Parathyroid adenoma (tissue), 2 donors: ENCODE results near the gene ADCY3.

Experiments
- H2AFZ ChIP-seq: fragments of 300-600 bp; sonication (generic); one replicate; pipeline ENCODE4 v1.7.0; 2017; ENCODE audit warnings: antibody characterized with exemption, mild to moderate bottlenecking
- H3K27ac ChIP-seq: fragments of 300-600 bp; sonication (generic); one replicate; pipeline ENCODE4 v1.7.0; 2017
- H3K27me3 ChIP-seq: fragments of 300-600 bp; sonication (generic); one replicate; pipeline ENCODE4 v1.7.0; 2017; ENCODE audit warnings: low read length; ENCODE audit not compliant: control insufficient read depth, insufficient read depth
- H3K36me3 ChIP-seq: fragments of 300-600 bp; sonication (generic); one replicate; pipeline ENCODE4 v1.7.0; 2017; ENCODE audit warnings: low read length; ENCODE audit not compliant: control insufficient read depth, insufficient read depth
- H3K4me1 ChIP-seq: fragments of 300-600 bp; sonication (generic); one replicate; pipeline ENCODE4 v1.7.0; 2017; ENCODE audit warnings: control low read depth
- H3K4me2 ChIP-seq: fragments of 300-600 bp; sonication (generic); one replicate; pipeline ENCODE4 v1.7.0; 2017; ENCODE audit warnings: low read length
- H3K4me3 ChIP-seq: fragments of 300-600 bp; sonication (generic); one replicate; pipeline ENCODE4 v1.7.0; 2017; ENCODE audit warnings: low read depth, low read length
- H3K79me2 ChIP-seq: fragments of 300-600 bp; sonication (generic); one replicate; pipeline ENCODE4 v1.7.0; 2017; ENCODE audit warnings: control low read depth
- H3K9ac ChIP-seq: fragments of 300-600 bp; sonication (generic); one replicate; pipeline ENCODE4 v1.7.0; 2017; ENCODE audit warnings: mild to moderate bottlenecking
- H3K9me3 ChIP-seq: fragments of 300-600 bp; sonication (generic); one replicate; pipeline ENCODE4 v1.7.0; 2017; ENCODE audit warnings: low read length; ENCODE audit not compliant: control insufficient read depth
- CTCF ChIP-seq: fragments of 300-600 bp; sonication (generic); IDR thresholded peaks from one replicate; pipeline ENCODE4 v1.7.0; 2017; ENCODE audit warnings: antibody characterized with exemption, mild to moderate bottlenecking
- donor health status: primary hyperparathyroidism.

ADCY3 gene

GRCh38 chr2:24774373-24774772 lies 145.7 kb downstream of the ADCY3 start:
- H3K9me3 ChIP-seq = no peaks in the 10 kb centered on the region
- no peaks in the 10 kb centered on the region for H3K36me3 ChIP-seq
- no peak overlapping the region for H3K4me3 ChIP-seq
- no peak overlapping the region for H3K9ac ChIP-seq
- H3K27ac ChIP-seq = no peak overlapping the region
- H3K79me2 ChIP-seq = no peaks in the 10 kb centered on the region
- no peak overlapping the region for H3K4me2 ChIP-seq
- no peak for TF ChIP-seq CTCF
- no peaks in the 10 kb centered on the region for H3K4me1 ChIP-seq
- H3K27me3 ChIP-seq = no peaks in the 10 kb centered on the region
- H2AFZ ChIP-seq = no peak overlapping the region

DNA sequence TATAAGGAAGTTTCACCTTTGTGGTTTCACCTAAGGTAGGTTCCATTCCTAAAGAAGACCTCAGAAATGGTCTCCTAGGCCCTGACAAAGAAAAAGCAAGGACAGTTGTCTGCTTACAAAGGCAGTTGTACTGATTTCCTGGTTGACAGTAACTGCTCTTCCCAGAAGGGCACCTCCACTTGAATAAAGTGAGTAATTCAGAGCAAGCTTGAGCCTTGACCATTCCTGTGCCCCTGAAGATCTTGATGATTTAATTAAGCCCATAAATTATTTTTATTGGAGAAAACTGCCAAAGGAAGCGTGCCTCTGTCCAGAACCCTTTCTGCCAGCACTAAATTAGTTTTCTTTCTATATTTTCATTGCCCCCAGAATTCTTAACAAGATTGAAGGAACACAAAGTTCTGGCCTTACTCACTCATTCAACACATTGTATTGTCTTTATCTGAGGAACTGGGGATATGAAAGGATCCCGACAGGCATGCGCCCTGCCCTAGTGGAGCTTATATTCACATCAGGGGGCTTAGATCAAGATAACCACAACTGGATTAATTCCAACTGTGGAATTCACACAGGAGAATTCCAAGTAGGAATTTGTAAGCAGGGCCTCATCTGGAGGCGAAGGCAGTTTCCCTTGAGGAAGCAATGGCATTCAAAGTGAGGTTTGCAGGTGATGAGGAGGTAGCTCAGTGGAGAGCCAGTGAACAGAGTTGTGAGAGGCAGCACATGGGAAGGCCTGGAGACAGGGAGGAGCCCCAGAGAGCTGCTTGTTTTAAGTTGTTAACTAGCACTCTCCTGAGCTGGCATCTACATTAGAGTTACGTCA lies 148.1 kb downstream of the ADCY3 start:
- TF ChIP-seq CTCF = no peak
- Histone ChIP-seq H3K4me3 (no peak overlapping the region), H3K79me2 (no peaks in the 10 kb centered on the region), H3K4me1 (no peaks in the 10 kb centered on the region), H3K9me3 (no peaks in the 10 kb centered on the region), H3K4me2 (no peak overlapping the region), H2AFZ (no peak overlapping the region), H3K27ac (no peak overlapping the region), H3K27me3 (no peaks in the 10 kb centered on the region), H3K36me3 (no peaks in the 10 kb centered on the region), H3K9ac (no peak overlapping the region)

- TF ChIP-seq CTCF = no peak
- Histone ChIP-seq H3K36me3 (no peaks in the 10 kb centered on the region), H3K4me1 (no peaks in the 10 kb centered on the region), H3K79me2 (no peaks in the 10 kb centered on the region), H3K4me2 (no peak overlapping the region), H3K27me3 (no peaks in the 10 kb centered on the region), H3K27ac (no peak overlapping the region), H3K9me3 (no peaks in the 10 kb centered on the region), H2AFZ (no peak overlapping the region), H3K4me3 (no peak overlapping the region), H3K9ac (no peak overlapping the region)
Observed at GRCh38 chr2:24771061-24771460, 149.0 kb downstream of the ADCY3 start.
